Measurements from ENCODE around the gene TTYH3.
A peak's percentile ranks its signal among the peaks of the same experiment; 100 is the strongest.
"Not testable (repeated sequence)": the region's sequence is repeated elsewhere in the genome, so short reads cannot be mapped to it uniquely, and the experiment has no call there.

TTYH3 gene, protein sequence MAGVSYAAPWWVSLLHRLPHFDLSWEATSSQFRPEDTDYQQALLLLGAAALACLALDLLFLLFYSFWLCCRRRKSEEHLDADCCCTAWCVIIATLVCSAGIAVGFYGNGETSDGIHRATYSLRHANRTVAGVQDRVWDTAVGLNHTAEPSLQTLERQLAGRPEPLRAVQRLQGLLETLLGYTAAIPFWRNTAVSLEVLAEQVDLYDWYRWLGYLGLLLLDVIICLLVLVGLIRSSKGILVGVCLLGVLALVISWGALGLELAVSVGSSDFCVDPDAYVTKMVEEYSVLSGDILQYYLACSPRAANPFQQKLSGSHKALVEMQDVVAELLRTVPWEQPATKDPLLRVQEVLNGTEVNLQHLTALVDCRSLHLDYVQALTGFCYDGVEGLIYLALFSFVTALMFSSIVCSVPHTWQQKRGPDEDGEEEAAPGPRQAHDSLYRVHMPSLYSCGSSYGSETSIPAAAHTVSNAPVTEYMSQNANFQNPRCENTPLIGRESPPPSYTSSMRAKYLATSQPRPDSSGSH

DNA sequence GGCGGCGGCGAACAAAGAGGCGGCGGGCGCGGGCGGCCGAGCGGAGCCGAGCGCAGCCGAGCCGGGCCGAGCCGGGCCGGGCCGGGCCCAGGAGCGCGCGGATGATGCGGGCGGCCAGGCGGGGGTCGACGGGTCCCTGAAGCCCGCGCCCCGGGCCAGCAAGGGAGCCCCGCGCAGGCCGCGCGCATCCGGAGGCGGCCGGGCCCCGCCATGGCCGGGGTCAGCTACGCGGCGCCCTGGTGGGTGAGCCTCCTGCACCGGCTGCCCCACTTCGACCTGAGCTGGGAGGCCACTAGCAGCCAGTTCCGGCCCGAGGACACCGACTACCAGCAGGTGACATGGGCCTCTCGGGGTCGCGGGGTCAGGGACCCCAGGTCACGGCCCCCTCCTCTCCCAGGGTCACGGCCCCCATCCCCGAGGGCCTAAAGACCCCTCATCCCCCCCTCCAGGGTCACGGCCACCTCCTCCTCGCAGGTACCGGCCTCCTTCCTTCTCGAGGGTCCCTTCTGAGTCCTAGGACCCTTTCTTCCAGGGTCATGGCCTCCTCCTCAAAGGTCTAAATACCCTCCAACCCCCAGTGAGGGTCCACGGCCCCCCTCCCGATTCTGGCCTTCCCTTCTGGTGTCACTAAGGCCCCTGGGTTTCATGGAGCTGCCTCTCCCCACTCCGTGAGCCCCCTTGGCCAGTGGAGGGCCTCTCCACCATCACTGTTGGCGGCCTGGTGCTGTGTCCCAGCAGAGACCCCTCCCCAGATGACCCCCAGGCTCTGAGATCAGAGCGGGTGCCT lies at the start of gene TTYH3:
TSS of gene TTYH3 (plus strand) at position 41 of the 787 bp plus-strand sequence. CDS start at position 211, 170 bp downstream.
- peak; percentile 31 for DNase-seq

DNA sequence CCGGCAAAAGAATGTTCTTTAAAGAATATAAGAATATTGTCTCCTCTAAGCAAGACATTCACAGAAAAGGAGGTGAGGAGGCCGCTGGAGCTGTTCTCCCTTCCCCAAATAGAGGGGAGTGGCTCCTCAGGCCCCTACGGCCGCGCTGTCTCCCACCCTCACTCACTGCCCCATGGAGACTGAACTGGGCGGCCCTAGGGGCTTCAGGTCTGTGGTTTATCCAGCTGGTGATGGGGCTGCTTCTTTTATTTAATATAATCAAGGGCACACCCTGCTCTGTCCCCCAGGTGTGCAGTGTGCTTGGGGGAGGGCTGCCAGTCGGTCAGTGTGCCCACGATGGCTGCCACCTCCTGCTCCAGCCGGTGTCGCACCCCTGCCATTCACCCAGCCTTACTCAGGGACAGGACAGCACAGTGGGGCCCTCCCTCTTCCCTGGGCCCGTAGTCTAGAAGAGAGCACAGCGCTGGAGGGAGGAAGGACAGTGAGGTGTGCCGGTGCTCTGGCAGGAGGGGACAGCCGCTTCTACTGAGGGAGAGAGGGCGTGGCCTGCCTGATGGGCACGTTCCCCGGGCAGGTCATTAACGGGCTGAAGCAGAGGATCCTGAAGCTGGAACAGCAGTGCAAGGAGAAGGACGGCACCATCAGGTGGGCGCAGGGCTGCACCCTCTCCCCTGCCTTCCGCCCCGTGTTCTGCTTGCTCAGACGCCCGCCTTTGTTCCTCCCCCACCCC lies 49.6 kb upstream of the TTYH3 start:
- no peak for DNase-seq

DNA sequence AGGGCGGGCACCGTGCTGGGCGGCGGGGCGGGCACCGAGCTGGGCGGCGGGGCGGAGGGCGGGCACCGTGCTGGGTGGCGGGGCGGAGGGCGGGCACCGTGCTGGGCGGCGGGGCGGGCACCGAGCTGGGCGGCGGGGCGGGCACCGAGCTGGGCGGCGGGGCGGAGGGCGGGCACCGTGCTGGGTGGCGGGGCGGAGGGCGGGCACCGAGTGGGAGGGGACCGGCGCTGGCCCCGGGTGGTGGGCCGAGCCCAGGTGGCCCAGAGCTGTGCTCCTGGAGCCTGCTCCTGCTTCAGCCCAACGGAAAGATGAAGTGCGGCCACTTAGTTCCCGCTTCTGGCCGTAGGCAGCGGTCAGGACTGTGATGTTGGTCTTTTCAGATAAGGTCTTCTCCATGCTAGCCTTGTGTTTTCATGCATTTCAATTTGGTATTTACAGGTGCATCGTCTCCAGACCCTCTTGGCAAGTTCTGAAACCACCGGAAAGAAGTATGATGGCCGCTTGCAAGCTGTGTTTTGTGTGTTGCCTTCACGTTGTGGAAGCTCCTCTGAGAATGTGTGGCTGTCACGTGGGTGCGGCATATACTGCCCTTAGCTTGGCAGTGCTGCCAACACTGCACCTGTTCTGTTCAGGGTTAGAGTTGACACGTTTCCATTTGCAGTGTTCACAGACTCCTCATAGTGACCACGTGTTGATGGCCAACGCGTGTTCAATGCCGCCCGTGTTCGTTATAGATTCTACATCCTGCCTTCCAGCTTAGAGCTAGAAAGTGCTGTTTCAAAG lies 47.8 kb upstream of the TTYH3 start:
- DNase-seq: no peak

DNA sequence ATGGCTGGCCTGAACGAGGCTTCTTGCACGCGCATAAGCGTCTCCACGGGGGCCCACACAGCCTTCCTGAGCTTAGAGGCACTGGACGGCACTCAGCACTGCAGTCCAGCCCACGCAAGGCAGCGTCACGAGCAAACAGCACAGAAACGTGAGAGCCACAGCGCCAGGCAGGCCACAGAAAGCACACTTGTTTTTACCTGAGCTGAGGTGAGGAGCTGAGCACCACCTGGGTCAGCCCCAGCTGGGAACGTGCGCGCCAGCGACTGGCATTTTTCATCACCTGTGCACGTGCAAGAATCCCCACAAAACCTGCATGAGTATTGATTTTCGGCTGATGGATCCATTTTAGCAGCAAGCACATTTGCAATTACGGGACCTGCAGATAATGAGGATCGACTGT lies 46.3 kb upstream of the TTYH3 start:
- DNase-seq: no peak

DNA sequence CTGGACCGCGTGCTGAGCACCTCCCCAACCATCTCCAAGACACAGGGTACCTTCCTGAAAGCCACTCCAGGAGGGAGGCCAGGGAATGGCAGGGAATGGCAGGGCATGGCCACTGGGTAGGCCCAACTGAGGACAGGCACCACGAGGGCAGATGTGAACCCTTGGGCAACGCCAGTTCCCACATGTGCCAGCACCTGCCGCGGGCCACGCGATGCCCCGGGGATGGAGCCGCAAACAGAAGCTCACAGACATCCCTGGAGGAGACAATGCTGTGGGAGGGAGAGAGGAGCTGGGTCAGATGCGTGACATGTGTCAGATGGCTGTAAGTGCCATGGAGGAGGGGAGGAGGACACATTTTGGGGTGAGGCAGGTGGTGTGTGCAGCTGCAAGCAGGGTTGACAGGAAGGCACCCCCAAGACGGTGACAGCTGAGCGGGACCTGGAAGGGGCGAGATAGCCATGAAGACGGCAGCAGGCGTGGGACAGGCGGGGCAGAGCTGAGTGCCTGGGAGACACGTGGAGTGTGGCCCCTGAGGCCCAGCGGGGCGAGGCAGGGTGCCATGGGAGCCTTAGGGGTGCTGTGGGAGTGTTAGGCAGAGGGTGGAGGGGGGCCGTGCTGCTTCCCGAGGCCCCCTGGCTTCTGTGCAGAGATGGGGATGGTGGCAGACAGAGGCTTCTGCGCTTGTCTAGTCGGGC lies 45.3 kb upstream of the TTYH3 start:
- no peak for DNase-seq

DNA sequence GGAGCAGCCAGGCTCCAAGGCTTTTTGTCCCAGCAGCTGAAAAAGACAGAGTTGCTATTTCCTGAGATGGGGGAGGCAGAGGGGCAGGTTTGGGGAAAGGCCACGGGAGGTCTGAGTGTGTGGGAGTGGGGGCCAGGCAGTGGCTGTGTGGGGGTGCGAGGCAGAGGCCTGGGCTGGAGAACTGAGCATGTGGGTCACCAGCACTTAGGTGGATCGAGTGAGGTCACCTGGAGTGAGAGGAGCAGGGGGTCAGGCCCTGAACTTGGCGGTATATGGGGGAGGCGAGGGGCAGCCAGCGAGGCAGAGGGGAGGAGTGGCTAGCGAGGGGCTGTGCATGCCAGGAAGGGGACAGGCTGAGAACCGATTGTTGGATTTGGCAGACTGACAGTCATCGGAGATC lies 44.7 kb upstream of the TTYH3 start:
- no peak for DNase-seq

DNA sequence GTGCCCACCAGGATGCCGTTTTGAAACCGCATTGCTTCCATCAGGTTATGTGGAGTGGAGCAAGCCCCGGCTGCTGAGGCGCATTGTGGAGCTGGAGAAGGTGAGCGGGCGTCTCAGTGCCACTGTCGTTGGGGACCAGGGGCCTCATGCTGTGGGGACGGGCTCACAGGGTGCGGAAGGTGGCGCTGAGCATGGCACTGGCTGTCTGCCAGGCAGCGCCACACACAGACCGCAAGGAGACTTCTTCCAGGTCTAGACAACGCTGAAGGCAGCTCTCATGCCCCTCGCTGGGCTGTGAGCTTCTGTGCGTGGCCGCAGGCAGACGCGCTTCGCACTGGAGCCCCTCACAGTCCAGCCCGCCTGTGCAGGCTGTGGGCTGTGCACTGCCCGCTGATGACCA lies 44.0 kb upstream of the TTYH3 start:
- no peak for DNase-seq

DNA sequence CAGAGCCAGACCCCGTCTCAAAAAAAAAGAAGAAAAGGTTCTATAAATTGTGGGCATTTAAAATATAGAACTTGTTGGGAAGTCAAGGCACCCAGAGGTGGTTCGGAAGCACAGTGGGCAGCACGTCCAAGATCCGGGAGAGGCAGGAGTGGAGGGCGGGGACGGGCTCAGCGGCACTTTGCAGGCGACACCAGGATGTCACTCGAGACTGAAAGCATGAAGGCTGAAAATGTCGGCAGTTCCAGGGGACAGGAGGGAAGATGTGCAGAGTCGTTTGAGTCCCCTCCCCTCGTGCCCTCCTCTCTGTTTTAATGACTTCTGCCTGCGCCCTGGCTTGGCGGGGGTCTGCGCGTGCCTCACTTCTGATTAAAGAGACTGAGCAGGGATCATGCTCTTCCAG lies 42.4 kb upstream of the TTYH3 start:
- DNase-seq: no peak

DNA sequence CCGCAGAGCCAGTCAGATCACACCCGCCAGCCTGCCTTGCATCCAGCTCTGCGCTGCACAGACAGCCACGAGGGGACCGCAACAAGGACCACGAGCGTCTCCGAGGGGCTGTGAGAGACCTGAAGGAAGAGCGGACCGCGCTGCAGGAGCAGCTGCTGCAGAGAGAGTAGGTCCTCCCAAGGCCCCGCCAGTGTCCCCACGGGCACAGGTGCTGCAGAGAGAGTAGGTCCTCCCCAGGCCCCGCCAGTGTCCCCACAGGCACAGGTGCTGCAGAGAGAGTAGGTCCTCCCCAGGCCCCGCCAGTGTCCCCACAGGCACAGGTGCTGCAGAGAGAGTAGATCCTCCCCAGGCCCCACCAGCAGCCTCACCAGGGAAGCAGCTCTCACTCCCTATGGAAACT lies 41.8 kb upstream of the TTYH3 start:
- DNase-seq: not testable (repeated sequence)

DNA sequence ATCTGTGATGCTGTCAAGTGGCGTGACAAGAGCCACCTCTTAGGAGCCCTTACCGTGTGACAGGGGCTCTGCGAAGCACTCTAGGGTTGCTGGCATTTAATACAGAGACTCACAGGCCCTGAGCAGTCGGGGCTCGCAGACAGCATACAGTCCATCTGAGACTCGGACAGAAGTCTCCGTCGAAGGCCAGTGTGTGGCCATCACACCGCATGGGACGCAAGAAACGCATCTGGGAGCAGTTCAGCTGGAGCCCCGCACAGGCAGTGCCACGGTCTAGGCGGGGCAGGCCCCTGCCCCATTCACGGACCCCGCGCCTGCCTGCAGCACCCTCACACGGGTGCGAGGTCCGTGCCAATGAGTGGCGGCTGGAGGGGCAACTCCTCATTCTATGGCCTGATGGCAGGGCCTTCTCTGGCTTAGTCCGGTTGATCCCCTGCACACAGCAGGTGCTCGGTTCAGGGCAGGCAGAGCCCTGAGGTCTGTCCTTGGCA lies 39.4 kb upstream of the TTYH3 start:
- no peak for DNase-seq

DNA sequence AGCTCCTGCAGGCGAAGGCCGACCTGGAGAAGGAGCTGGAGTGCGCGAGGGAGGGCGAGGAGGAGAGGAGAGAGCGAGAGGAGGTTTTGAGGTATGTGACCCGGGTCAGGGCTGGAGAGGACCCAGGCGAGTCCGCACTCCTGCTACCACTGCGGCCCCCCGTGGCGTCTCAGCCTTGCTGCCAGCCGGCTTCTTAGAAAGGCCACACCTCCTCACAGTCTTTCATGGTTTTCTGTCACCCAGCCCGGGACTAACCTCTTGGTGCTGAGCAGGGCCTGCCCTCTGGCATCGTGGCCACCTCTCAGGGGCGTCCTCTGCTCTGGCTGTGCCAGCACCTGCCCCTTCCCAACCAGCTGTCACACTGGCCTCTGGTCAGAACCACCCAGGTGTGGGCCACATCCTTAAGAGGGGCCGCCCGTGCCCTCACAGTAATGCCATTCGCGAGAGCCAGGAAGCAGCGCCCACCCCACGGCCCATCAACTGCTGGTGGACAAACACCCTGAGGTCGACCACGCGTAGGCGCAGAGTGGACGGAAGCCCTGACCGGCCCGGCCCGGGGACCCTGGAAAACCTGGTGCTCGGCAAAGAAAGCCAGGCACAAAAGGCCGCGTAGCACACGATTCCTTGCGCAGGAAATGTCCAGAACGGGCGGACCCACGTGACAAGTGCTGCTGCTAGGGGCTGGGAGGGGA lies 38.6 kb upstream of the TTYH3 start:
- DNase-seq: no peak

DNA sequence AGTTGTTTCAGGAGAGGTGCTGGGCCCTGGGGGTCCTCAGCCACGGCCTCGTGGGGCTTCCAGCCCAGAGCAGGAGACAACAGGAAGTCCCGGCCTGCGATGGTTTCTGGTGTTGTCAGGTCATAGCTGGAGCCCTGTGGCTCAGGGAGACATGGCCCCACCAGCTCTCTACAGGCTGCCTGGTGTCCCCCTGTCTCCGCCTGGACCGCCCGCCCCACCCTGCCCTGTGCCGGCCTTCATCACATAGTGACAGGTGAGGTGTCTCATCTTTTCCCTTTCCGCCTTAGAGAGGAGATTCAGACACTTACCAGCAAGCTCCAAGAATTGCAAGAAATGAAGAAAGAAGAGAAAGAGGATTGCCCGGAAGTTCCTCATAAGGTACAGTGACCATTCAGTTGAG lies 37.2 kb upstream of the TTYH3 start:
- DNase-seq: no peak

DNA sequence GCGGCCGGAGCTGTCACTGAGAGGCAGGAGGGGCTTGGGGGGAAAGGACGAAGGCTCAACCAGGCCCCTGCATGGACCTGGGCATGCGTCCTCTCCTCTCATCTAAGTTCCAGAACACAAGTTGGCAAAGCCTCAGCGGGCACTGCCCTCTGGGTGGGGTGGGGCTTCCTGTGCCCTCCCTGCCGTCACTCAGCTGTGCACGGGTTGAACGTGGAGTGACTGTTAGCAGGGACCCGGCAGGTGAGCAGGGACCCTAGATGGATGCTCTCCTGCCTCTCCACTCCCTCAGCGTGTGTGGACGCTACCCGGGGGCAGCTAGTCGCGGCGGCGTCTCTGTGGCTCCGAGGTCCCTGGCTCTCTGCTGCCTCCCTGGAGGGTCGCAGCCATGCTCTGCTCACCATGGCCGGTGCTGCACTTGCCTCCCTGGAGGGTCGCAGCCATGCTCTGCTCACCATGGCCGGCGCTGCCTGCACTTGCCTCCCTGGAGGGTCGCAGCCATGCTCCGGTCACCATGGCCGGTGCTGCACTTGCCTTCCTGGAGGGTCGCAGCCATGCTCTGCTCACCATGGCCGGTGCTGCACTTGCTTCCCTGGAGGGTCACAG lies 36.4 kb upstream of the TTYH3 start:
- DNase-seq: no peak

DNA sequence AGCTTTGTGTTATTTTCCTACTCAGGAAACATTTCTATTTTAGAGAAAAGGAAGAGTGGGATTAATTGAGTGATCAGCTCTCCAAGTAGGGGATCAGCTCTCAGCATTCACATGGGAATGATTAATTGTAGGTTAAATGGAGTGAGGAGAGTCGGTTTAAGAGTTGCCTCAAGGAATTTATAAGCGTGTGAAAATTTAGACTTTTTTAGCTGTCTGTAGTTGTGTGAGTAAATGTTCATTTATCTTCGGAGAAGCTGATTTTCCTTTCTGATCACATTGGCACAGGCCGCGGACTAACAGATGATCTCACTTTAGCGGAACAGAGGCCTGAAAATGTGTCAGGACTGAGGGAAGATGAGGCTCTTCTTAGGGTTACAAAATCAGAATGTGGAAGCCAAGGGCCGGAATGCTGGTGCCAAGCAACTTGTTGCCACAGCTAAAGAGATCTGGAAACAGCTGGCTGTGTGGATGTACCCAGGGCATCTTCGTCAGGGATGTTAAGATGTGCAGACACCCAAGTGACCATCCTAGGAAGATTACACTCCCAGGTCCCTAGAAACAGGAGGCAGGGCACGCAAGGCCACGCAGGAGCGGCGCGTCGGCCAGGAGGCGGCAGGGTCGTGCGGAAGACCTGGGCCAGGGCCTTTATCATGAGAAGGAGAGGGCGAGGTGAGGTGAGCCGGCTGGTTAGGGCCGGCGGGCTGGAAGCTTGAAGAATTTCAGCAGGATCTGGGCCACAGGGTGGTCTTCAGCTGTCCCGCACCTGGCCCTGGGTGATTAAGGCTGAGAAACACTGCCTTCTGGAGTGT lies 35.1 kb upstream of the TTYH3 start:
- no peak for DNase-seq

DNA sequence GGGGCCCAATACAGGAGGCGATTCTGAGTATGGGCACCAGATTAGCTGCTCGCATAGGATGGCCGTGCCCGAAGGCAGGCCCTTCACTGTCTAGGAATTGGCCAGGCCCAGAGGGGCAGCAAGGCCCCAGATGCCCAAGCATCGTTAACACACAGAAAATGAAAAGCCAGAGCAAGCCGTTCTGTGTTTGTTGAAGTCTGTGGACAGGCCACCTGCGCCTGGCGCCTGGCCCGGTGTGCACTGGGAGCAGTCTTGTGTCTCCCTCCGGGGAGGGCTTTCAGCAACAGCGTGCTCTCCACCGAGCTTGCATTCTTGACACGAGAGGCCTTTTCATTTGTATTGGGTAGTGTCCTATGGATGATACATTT lies 34.5 kb upstream of the TTYH3 start:
- DNase-seq: no peak

DNA sequence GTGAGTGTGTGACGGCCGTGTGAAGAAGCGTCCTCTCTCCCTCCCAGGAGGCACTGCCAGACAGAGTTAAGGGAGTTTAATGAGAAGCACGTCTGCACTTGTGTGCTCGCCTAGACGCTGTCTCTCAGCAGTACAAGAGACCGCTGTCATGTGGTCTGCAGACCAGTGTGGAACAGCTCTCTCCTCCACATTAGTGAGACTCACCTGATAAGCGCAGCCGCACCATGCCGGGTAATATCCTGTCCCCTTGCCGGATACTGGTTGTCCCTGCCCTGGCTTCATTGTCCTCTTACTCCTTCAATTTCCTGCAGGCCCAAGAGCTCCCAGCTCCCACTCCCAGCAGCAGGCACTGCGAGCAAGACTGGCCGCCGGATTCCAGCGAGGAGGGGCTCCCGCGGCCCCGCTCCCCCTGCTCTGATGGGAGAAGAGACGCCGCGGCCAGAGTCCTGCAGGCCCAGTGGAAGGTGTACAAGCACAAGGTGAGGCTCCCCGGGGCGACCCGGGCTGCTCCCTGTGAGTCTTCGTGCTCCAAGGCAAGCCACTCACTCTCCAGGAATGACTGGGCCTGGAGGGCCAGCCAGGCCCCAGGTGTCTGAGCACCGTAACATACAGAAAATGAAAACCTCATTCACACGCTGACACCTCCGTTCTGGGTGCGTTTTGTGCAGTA lies 33.5 kb upstream of the TTYH3 start:
- DNase-seq: no peak

DNA sequence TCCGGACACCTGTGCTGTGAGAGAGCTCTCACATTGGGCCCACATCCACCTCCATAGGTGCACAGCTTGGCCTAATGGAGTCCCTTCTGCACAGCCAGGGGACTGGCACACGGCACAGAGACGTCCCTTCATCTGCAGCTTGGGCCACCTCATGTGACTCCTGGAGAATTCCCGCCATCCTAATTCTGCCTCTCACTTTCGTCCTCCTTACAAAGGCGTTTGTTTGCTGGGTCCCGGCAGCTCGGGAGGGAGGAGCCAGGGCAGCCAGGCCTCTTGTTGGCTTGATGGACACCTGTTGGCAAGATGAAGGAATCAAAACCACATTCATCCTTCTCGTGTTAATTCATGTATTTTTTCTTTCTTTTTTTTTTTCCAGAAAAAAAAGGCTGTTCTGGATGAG lies 30.7 kb upstream of the TTYH3 start:
- no peak for DNase-seq

DNA sequence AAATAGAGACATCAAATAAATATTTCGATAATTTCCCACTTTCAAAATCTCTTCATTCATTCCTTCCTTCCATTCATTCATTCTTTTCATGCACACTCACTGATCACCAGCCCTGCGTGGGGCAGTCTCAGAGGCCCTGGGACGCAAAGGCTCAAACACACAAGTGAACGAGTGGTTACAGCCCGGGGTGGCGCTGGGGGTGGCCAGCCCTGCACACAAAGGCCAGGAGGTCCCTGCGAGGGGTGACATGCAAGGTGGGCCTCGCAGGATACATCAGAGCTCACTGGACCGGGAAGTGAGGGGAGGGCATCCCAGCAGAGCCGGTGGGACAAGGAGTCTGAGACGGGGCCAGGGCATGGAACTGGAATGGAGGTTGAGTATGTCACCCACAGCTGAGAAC lies 29.9 kb upstream of the TTYH3 start:
- DNase-seq: no peak

DNA sequence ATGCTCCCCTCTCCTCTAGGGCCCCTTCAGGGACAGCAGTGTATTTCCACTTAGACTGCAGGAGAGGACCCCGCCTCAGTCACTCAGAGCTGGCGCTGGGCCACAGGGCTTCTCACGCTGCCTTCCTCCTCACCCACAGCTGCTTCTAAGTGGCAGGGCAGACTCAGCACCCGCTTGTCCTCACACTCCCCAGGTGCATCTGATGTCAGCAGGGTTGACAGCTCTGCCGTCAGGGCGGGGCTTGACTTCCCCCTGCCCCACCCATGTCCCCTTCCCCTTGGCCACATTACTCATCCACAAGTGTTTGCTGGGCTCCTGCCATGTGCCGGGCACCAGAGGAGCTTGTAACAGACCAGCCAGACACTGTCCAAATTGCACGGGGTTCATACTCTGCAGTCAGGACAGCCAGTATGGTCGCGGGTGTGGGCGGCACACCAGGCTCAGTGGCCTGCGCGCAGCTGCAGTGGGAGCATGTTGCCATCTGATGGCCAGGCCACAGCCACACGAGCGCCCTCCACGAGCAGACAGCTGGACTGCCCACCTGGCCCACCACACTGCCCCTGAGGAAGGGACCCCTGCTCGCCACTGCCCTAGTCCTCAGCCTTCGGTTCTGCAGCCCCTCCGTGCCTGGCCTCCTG lies 29.3 kb upstream of the TTYH3 start:
- no peak for DNase-seq

Data from OCI-M1 (cell line).